NCI-H2171 treated with DMSO at 0.1 percent for 48 hours (cell line): ENCODE data around the gene MLH1.

Experiments used
- DNase-seq: peaks from one replicate; lab custom pipeline; 2025; lab: John Stamatoyannopoulos, UW

The MLH1 gene

GRCh38 chr3:37094636-37095035 lies 101.3 kb downstream of the MLH1 start:
- DNase-seq: no peak

- DNase-seq: no peak
Measured at GRCh38 chr3:37096288-37096687, 103.0 kb downstream of the MLH1 start.

GRCh38 chr3:37096975-37097374 lies 103.7 kb downstream of the MLH1 start:
- DNase-seq: no peak

- no peak for DNase-seq
Measured at GRCh38 chr3:37097776-37098175, 104.5 kb downstream of the MLH1 start.

GRCh38 chr3:37098884-37099283 lies 105.6 kb downstream of the MLH1 start:
- no peak for DNase-seq

GRCh38 chr3:37099469-37099868 lies 106.2 kb downstream of the MLH1 start:
- no peak for DNase-seq

- DNase-seq: no peak
Measured at GRCh38 chr3:37100411-37100810, 107.1 kb downstream of the MLH1 start.
